AG09309 (cell line): ENCODE data around the gene NRDE2.

ENCODE experiments used
- DNase-seq: peaks from one replicate; pipeline ENCODE4 v3.0.0-alpha.2; 2010; ENCODE audit warnings: low read depth
- H3K4me3 ChIP-seq: 2 replicates; pipeline ENCODE4 v1.5.1; 2011; ENCODE audit warnings: mild to moderate bottlenecking, low read depth, low read length, moderate library complexity; ENCODE audit not compliant: control insufficient read depth
- CTCF ChIP-seq: IDR thresholded peaks from 2 replicates; pipeline ENCODE4 v1.5.1; 2011; ENCODE audit warnings: mild to moderate bottlenecking, low read depth, low read length, inconsistent platforms; ENCODE audit not compliant: insufficient read depth, control insufficient read depth; ENCODE audit errors: missing control alignments

The NRDE2 gene

GRCh38 chr14:90374813-90375212 is 43.1 kb upstream of the NRDE2 start:
- no peak for DNase-seq
- no peak overlapping the region for H3K4me3 ChIP-seq
- TF ChIP-seq CTCF: no peak

GRCh38 chr14:90373887-90374286 is 42.1 kb upstream of the NRDE2 start:
- no peak overlapping the region for H3K4me3 ChIP-seq
- DNase-seq: no peak
- TF ChIP-seq CTCF: no peak

GRCh38 chr14:90368946-90369721 is 37.4 kb upstream of the NRDE2 start:
- no peak for DNase-seq
- no peak overlapping the region for H3K4me3 ChIP-seq
- no peak for TF ChIP-seq CTCF

- DNase-seq: no peak
- no peak for TF ChIP-seq CTCF
Measured at GRCh38 chr14:90362558-90362896, 30.8 kb upstream of the NRDE2 start.

GRCh38 chr14:90361865-90362557 is 30.3 kb upstream of the NRDE2 start:
- TF ChIP-seq CTCF: no peak
- H3K4me3 ChIP-seq: no peak overlapping the region
- no peak for DNase-seq

More at GRCh38 chr14:90362558-90362896, 30.8 kb upstream of the NRDE2 start:
- H3K4me3 ChIP-seq: no peak overlapping the region

- TF ChIP-seq CTCF: no peak
- no peak overlapping the region for H3K4me3 ChIP-seq
- no peak for DNase-seq
Measured at GRCh38 chr14:90358359-90358758, 26.6 kb upstream of the NRDE2 start.
